Hematopoietic multipotent progenitor cell treated with erythropoietin and hydrocortisone succinate and interleukin-3 and kit ligand, for 17 days (in vitro differentiated cells): ENCODE measurements around the gene MOB3A.
"Not testable (repeated sequence)": the region's sequence is repeated elsewhere in the genome, so short reads cannot be mapped to it uniquely, and the experiment has no call there.

ENCODE experiments used
- DNase-seq: peaks from one replicate; pipeline ENCODE4 v3.0.0-alpha.2; 2015; ENCODE audit warnings: low spot score

Gene MOB3A

DNA sequence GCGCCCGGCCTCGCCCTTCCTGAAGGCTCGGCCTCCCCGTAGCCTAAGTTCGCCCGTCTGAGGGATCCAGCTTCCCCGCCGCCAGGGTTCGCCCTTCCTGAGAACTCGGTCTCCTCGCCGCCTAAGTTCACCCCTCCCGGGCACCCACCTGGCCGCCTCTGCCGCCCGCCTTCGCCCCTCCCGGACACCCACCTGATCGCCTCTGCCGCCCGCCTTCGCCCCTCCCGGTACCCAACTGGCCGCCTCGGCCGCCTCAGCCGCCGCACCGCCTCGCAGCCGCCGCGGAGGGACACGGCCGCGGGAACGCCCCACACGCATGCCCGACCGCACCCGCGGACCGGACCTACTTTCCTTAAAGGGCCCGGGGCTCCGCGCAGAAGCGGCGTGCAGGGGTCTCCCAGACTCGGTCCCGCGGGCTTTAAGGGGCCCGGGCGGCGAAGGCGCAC lies at the start of gene MOB3A:
Gene MOB3A (minus strand): TSS at position 293 of the 446 bp plus-strand sequence. CDS start 17,766 bp downstream, outside the sequence.
- DNase-seq: no peak

- no peak for DNase-seq
Measured at GRCh38 chr19:2145831-2146241, 49.7 kb upstream of the MOB3A start.

DNA sequence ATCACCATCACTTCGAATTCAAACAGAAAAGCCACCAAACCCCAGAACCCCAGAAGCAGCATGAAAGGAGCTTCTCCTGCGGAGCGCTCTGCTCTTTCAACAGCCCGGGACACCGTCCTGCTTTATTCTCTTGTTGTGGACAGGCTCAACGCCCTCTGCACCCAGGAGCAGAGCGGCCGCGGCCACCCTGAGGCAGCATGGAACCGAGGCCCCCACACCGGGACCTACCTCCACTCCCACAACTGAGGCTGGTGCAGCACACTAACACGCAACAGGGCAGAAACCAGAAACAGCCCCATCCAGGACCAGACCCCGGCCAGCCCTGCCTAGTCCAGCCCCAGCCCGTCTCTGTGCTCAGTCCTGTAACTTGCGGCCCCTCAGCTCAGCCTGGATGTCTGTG lies 48.1 kb upstream of the MOB3A start:
- no peak for DNase-seq

- no peak for DNase-seq
Measured at GRCh38 chr19:2142173-2142829, 46.2 kb upstream of the MOB3A start.

DNA sequence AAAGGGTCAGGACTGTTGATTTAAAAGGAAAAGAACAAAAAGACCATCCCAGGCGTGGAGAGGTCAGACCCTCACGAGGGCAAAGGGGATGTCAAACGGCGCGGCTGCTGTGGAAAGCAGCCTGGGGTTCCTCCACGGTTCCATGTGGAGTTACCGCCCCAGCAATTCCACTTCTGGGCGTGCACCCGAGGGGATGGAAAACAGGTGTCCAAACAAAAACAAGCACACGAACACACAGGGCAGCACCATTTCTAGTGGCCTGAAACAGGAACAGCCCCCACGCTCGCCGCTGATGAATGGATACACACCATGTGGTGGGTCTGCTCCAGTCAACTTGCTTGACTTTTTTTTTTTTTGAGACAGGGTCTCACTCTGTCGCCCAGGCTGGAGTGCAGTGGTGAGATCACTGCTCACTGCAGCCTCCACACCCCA lies 44.0 kb upstream of the MOB3A start:
- no peak for DNase-seq

GRCh38 chr19:2139385-2140137 lies 43.4 kb upstream of the MOB3A start:
- no peak for DNase-seq

GRCh38 chr19:2138061-2138728 lies 42.1 kb upstream of the MOB3A start:
- DNase-seq: no peak

DNA sequence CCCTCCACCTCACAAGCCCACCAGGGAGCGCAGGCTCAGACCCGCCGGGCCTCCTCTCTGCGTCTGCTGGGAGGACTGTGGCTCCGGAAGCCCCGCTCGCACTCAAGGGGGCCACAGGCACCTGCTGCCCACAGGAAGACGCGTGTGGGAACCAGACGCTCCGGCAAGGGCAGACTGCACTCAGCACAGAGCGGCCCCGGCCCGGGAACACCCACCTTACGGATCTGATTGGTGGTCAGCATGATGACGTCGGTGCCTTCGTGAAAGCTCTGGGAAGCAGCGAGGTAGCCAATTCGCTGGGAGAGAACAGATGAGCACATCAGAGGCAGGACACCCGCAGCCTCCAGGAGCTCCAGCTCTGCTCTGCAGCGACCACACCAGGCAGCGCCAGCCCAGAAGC lies 40.7 kb upstream of the MOB3A start:
- DNase-seq: no peak

DNA sequence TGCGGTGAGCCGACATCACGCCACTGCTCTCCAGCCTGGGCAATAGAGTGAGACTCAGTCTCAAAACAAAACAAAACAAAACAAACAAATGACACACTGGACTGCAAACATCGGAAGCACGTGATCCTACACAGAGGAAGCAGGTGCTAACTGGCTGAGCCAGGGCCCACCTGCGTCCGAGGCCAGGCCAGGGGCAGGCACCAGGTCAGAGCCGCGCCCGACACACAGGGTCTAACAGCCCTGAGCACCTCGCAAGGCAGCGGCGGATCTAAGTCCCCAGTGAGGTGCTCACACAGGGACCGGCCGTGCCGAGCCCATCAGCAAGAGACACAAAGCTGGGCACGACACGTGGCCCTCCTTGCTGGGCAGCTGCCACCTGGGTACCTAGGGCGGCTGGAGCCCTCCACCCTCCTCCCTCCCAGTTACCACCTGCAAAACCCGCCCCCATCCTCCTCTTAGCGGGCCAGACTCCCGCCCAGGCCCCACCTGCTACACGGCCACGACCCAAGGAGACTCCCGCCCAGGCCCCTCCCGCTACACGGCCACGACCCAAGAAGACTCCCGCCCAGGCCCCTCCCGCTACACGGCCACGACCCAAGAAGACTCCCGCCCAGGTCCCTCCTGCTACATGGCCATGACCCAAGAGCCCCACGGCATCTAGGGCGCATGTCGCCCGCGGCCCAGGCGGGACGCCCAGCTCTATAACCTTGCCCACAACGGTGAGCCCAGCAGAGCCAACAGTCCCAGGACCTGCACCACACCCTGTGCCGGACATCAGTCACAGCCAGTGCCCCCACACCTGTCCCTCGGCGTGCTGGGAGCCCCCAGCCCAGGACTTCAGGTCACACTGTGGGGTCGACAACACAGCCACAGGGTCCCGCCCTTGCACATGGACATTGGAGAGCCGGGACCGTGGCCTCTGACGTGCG lies 39.6 kb upstream of the MOB3A start:
- no peak for DNase-seq

GRCh38 chr19:2132731-2133490 lies 36.8 kb upstream of the MOB3A start:
- DNase-seq: no peak

- no peak for DNase-seq
Measured at GRCh38 chr19:2132191-2132590, 36.1 kb upstream of the MOB3A start.

- not testable (repeated sequence) for DNase-seq
Measured at GRCh38 chr19:2131012-2131975, 35.2 kb upstream of the MOB3A start.

GRCh38 chr19:2129892-2130770 lies 34.0 kb upstream of the MOB3A start:
- no peak for DNase-seq

DNA sequence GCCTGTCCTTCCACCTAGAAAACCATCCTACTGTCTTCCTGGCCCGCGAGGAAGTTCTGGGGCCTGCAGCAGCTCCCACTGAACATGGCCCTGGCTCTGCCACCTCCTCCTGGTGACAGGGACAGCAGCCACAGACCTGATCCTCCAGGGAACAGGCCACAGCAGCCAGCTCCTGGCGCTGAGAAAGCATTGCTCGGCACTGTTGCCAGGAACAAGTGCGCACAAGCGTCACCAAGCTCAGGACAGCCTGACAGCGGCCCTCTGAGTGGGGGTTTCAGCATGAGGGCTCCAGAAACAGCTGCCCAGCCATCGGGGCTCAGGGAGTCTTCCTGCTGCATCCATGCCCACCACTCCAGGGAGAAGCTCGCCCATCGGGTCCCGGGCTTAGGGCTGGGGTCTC lies 33.4 kb upstream of the MOB3A start:
- no peak for DNase-seq

GRCh38 chr19:2129022-2129421 lies 32.9 kb upstream of the MOB3A start:
- DNase-seq: no peak

- DNase-seq: not testable (repeated sequence)
Measured at GRCh38 chr19:2128252-2128651, 32.1 kb upstream of the MOB3A start.

DNA sequence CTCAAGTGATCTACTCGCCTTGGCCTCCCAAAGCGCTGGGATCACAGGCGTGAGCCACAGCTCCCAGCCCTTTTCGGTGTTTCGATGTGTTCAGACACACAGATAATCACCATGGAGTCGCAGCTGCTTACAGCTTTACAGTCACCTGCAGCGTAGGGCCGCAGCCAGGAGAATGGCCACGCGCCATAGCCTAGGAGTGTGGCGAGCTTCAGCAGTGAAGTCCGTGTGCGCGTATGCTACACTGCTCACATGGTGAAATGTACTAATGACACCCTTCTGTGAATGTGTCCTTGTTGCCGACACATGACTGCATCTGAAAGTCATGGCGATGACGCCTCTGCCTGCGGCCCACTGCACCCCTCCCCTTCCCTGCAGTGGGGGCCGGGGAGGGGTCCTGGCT lies 31.6 kb upstream of the MOB3A start:
- no peak for DNase-seq

- DNase-seq: no peak
Measured at GRCh38 chr19:2126879-2127518, 30.9 kb upstream of the MOB3A start.
